ENCODE data around the gene KIFC1. TPM values are rescaled to one million over a fixed set of nuclear protein-coding genes. Genes with fewer than 3 reads are reported as not detected.

The KIFC1 gene
- total RNA-seq, 1 donor from 2014 or later, result 0.49 TPM

GRCh38 chr6:33410711-33411631 is 19.3 kb downstream of the KIFC1 start, which contains the start of gene PHF1:
Gene PHF1, plus strand, starts transcription at chr6:33411014. Its CDS starts 1,250 bp downstream, at chr6:33412264.
- intact Hi-C loops (cut with micrococcal nuclease), result no loop called here
- no peak for TF ChIP-seq CTCF (IDR thresholded peaks at IDR 0.05; ENCODE audit: borderline replicate concordance)
- peak; percentile 82 for DNase-seq
- H3K36me3 ChIP-seq, result peaks cover 40% of the 10 kb centered on the region
- H3K27ac ChIP-seq (replicated peaks), result peak within 1 kb of the TSS; percentile 100
- peak within 1 kb of the TSS; percentile 100 for H3K4me3 ChIP-seq
- H3K9me3 ChIP-seq (replicated peaks), result no peaks in the 10 kb centered on the region
- H3K4me1 ChIP-seq, result peaks cover 51% of the 10 kb centered on the region
- H3K27me3 ChIP-seq (ENCODE audit: low read depth), result no peaks in the 10 kb centered on the region

GRCh38 chr6:33411632-33412005 is 20.0 kb downstream of the KIFC1 start:
- no peak for TF ChIP-seq CTCF (IDR thresholded peaks at IDR 0.05; ENCODE audit: borderline replicate concordance)
- Histone ChIP-seq H3K9me3 (replicated peaks) (no peaks in the 10 kb centered on the region), H3K4me1 (peaks cover 57% of the 10 kb centered on the region), H3K27me3 (ENCODE audit: low read depth) (no peaks in the 10 kb centered on the region), H3K36me3 (peaks cover 46% of the 10 kb centered on the region), H3K4me3 (peak overlapping the region; percentile 100), H3K27ac (replicated peaks) (peak overlapping the region; percentile 100)
- intact Hi-C loops (cut with micrococcal nuclease), result no loop called here
- no peak for DNase-seq

GRCh38 chr6:33412140-33413009 is 20.8 kb downstream of the KIFC1 start:
- H3K4me3 ChIP-seq, result peak overlapping the region; percentile 100
- intact Hi-C loops (cut with micrococcal nuclease), result no loop called here

GRCh38 chr6:33413241-33414120 is 21.9 kb downstream of the KIFC1 start:
- peaks cover 46% of the 10 kb centered on the region for H3K36me3 ChIP-seq
- no peak overlapping the region for H3K4me3 ChIP-seq
- H3K9me3 ChIP-seq (replicated peaks), result no peaks in the 10 kb centered on the region
- peak overlapping the region; percentile 12 for H3K27ac ChIP-seq (replicated peaks)
- intact Hi-C loops (cut with micrococcal nuclease), result no loop called here
- H3K27me3 ChIP-seq (ENCODE audit: low read depth), result no peaks in the 10 kb centered on the region
- no peak for DNase-seq
- peaks cover 72% of the 10 kb centered on the region for H3K4me1 ChIP-seq
- no peak for TF ChIP-seq CTCF (IDR thresholded peaks at IDR 0.05; ENCODE audit: borderline replicate concordance)

More at GRCh38 chr6:33412140-33413009, 20.8 kb downstream of the KIFC1 start:
- TF ChIP-seq CTCF (IDR thresholded peaks at IDR 0.05; ENCODE audit: borderline replicate concordance), result no peak
- no peak for DNase-seq
- peaks cover 46% of the 10 kb centered on the region for H3K36me3 ChIP-seq
- peak overlapping the region; percentile 100 for H3K27ac ChIP-seq (replicated peaks)
- peaks cover 65% of the 10 kb centered on the region for H3K4me1 ChIP-seq
- H3K27me3 ChIP-seq (ENCODE audit: low read depth), result no peaks in the 10 kb centered on the region
- H3K9me3 ChIP-seq (replicated peaks), result no peaks in the 10 kb centered on the region

All from left ventricle myocardium inferior (tissue), 1 donor.